ENCODE data around the gene RC3H2.
"Not testable (repeated sequence)": the region's sequence is repeated elsewhere in the genome, so short reads cannot be mapped to it uniquely, and the experiment has no call there.

The RC3H2 gene

GRCh38 chr9:122848256-122848943 is 56.8 kb downstream of the RC3H2 start:
- FAIRE-seq, result no peak

GRCh38 chr9:122846371-122846940 is 58.7 kb downstream of the RC3H2 start:
- FAIRE-seq (no peak), DNase-seq (ENCODE audit: extremely low spot score, insufficient read length, low read depth) (no peak)

More at GRCh38 chr9:122848256-122848943, 56.8 kb downstream of the RC3H2 start:
- DNase-seq (ENCODE audit: extremely low spot score, insufficient read length, low read depth), result no peak

DNA sequence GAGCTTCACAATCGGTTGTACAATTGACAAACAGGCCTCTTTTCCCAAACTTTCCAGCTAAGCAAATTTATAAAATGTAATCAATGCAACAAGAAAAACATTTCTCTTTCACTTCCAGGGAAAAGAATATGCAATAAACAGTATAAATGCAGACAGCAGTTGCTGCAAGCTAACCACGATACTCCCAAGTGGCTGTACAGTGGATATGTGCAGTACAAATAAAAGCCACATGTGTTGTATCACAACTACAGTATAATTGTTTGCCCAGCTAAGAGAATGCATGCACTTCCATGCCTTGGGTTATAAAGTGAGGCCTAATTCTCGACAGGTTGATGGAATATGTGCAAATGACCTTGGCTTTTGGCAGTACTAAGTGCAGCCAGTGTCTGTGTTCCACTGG is 60.0 kb downstream of the RC3H2 start:
- FAIRE-seq (no peak), DNase-seq (ENCODE audit: extremely low spot score, insufficient read length, low read depth) (no peak)

GRCh38 chr9:122844137-122844536 is 61.0 kb downstream of the RC3H2 start:
- FAIRE-seq (no peak), DNase-seq (ENCODE audit: extremely low spot score, insufficient read length, low read depth) (no peak)

GRCh38 chr9:122841501-122841900 is 63.7 kb downstream of the RC3H2 start:
- no peak for FAIRE-seq
- no peak for DNase-seq (ENCODE audit: extremely low spot score, insufficient read length, low read depth)

DNA sequence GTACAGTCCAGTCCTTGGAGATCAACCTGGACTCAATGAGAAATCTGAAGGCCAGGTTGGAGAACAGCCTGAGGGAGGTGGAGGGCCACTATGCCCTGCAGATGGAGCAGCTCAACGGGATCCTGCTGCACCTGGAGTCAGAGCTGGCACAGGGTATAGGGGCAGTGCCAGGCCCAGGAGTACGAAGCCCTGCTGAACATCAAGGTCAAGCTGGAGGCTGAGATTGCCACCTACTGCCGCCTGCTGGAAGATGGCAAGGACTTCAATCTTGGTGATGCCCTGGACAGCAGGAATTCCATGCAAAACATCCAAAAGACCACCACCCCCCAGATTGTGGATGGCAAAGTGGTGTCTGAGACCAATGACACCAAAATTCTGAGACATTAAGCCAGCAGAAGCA is 66.7 kb downstream of the RC3H2 start:
- not testable (repeated sequence) for DNase-seq (ENCODE audit: extremely low spot score, insufficient read length, low read depth); FAIRE-seq

DNA sequence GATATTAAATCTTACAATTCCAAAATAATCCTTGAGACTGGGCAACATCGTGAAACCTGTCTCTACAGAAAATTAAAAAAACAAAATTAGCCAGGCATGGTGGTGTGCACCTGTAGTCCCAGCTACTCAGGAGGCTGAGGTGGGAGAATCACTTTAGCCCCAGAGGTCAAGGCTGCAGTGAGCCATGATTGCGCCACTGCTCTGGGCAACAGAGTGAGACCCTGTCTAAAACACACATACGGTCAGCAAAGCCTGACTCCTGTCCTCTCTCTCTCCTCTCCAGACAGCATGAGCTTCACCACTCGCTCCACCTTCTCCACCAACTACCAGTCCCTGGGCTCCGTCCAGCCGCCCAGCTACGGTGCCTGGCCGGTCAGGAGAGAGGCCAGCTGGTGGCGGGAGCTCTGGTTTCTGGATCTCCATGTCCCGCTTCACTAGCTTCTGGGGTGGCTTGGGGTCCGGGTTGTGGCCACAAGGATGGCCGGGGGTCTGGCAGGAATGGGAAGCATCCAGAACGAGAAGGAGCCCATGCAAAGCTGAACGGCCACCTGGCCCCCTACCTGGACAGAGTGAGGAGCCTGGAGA is 67.8 kb downstream of the RC3H2 start:
- no peak for DNase-seq (ENCODE audit: extremely low spot score, insufficient read length, low read depth)
- FAIRE-seq, result no peak

DNA sequence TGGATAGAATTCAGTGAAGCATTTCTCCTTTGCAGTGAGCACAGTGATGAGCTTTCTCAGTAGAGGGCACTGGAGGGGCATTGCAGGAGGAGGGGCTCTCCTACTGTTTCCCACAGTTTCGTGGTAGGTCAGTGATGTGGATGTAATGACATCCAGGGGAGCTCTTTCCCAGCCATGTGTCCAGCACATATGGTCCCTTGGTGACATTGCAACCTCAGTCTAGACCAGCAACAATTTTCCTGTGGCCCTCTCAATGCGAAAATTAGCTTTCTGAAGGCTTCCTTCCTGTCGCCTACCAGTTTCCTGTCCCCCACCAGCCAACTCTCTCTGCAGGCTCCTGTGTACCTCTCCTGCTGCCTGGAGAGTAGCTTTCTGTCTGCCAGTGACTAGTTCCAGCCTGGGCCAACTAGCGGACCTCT is 69.8 kb downstream of the RC3H2 start:
- no peak for DNase-seq (ENCODE audit: extremely low spot score, insufficient read length, low read depth)
- no peak for FAIRE-seq

DNA sequence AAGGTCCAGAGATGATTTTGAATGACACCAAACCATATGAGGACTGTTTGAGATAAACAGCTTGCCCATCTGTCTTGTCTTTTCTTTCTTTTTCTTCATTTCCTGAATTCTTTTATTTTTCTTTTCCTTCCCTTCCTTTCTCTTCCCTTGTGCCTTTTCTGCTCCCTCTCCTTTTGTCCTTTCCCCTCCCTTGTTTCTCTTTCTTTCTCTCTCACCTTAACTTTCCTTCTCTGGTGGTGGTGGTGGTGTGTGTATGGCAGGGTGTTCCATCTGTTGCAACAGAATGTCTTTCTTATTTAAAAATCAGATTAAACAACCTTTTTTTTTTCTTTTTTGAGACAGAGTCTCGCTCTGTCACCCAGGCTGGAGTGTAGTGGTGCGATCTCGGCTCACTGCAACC is 73.0 kb downstream of the RC3H2 start:
- no peak for DNase-seq (ENCODE audit: extremely low spot score, insufficient read length, low read depth)
- no peak for FAIRE-seq

DNA sequence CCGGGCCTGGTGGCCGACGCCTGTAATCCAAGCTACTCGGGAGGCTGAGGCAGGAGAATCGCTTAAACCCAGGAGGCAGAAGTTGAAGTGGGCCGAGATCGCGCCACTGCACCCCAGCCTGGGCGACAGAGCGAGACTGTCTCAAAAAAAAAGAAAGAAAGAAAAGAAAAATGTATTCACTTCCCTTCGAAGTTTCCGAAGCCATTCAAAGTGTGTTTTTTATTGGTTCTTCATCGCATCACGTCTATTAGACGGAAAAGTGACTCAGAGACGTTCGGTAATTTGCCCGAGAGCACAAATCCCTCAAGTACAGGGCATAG is 76.2 kb downstream of the RC3H2 start:
- not testable (repeated sequence) for DNase-seq (ENCODE audit: extremely low spot score, insufficient read length, low read depth); FAIRE-seq

DNA sequence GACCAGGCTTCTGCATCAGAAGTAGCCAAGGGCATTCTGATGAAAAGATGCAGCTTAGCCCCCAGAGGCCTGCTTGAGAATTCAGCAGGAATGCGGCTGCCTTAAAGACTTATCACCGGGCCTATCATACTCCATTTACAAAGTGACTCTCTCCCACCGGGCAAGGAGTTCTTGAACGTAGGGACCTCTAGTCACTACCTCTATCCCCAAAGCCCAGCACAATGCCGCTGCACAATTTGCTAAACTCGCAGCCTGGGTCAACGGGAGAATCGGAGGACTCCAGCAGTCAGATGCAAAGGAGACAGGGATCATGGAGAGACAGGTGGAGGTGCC is 77.4 kb downstream of the RC3H2 start:
- FAIRE-seq (no peak), DNase-seq (ENCODE audit: extremely low spot score, insufficient read length, low read depth) (no peak)

GRCh38 chr9:122822938-122823337 is 82.2 kb downstream of the RC3H2 start:
- FAIRE-seq (no peak), DNase-seq (ENCODE audit: extremely low spot score, insufficient read length, low read depth) (no peak)

DNA sequence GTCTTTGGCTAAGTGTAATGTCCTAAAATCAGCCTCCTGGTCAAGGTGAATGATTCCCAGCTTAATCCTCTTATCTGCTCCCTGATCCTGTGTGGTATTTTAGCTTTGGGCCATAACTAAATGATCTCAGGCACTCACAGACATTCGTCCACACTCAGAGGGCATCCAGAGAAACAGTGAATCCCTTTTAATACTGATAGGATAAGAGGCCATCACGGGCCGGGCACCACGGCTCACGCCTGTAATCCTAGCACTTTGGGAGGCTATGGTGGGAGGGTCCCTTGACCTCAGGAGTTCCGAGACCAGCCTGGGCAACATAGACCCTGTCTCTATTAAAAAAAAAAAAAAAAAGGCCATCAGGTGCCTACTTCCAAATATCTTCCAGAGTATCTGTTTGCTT is 83.1 kb downstream of the RC3H2 start:
- DNase-seq (ENCODE audit: extremely low spot score, insufficient read length, low read depth), result no peak

GRCh38 chr9:122821278-122821943 is 83.7 kb downstream of the RC3H2 start:
- FAIRE-seq (no peak), DNase-seq (ENCODE audit: extremely low spot score, insufficient read length, low read depth) (no peak)

More for the DNA sequence above, 83.1 kb downstream of the RC3H2 start:
- no peak for FAIRE-seq

DNA sequence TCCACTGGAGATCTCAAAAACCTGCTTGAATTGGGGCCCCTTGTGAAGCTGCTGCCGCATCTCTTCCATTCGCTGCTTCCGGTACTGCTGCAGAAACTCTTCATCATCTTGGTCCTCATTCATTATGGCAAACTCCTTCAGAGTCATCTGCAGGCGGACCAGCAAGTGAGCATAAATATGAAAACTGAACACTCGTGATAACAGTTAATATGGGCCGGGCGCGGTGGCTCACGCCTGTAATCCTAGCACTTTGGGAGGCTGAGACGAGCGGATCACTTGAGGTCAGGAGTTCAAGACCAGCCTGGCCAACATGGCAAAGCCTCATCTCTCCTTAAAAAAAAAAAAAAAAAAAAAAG is 84.7 kb downstream of the RC3H2 start:
- no peak for FAIRE-seq

DNA sequence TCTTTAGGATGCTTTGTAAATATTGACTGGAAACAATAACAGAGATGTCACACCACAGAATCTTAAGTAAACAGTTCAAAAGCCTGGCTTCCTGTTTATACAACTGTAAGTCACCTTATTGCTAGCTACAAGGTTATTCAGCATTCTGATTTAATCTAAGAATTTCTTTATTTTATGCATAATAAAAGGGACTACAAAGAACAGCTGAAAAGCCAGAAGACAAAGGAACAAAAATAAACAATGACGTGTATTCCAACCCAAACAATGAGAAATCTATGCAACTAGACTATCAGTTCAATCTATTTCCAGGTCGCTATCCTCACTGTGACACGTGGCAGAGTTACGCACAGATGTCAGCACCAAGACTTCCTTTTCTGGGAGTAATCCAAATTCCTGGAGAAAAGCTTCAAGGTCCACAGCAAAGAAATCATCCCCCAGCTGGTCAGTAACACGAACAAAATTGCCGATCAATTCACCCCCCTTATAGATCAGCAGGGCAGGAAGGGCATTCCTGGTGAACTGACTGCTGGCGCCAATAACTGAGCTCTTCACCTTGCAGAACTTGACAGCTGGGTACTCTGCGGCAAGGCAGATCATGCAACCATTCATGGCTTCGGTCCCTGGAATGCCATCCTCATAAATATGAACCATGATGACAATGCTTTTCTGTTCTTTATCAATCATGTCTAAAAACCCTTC is 85.2 kb downstream of the RC3H2 start:
- FAIRE-seq, result no peak
- no peak for DNase-seq (ENCODE audit: extremely low spot score, insufficient read length, low read depth)

More for the DNA sequence above, 84.7 kb downstream of the RC3H2 start:
- DNase-seq (ENCODE audit: extremely low spot score, insufficient read length, low read depth), result no peak

GRCh38 chr9:122819326-122819725 is 85.8 kb downstream of the RC3H2 start:
- DNase-seq (ENCODE audit: extremely low spot score, insufficient read length, low read depth) (no peak), FAIRE-seq (no peak)

GRCh38 chr9:122816163-122816867 is 88.8 kb downstream of the RC3H2 start:
- DNase-seq (ENCODE audit: extremely low spot score, insufficient read length, low read depth) (no peak), FAIRE-seq (no peak)

- no peak for DNase-seq (ENCODE audit: extremely low spot score, insufficient read length, low read depth)
- no peak for FAIRE-seq
Observed at GRCh38 chr9:122815544-122815943, 89.6 kb downstream of the RC3H2 start.

- no peak for DNase-seq (ENCODE audit: extremely low spot score, insufficient read length, low read depth)
- no peak for FAIRE-seq
Observed at GRCh38 chr9:122814545-122814944, 90.6 kb downstream of the RC3H2 start.

Measured in GM18507 (cell line).